Measurements from ENCODE around the gene MYLK.

DNA sequence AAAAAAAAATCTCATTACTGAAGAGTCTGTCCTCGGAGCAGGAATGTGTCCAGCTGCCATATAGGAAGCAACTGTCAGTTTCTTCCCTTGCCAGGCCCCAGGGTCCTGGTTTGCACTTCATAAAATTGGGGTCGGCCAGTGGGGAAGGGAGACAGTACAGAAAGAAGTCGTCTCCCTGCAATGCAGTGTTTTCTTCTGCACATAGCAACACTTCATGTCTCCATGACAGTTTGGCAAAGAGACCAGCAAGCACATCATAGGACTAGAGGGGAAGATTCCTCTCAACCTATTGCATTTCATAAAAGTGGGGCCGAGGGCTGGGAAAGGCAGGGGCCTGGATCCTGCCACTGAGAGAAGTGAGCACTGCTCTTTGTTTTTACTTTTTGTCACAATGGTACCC, 161.1 kb downstream of the MYLK start:
- TF ChIP-seq, protein P1, sequence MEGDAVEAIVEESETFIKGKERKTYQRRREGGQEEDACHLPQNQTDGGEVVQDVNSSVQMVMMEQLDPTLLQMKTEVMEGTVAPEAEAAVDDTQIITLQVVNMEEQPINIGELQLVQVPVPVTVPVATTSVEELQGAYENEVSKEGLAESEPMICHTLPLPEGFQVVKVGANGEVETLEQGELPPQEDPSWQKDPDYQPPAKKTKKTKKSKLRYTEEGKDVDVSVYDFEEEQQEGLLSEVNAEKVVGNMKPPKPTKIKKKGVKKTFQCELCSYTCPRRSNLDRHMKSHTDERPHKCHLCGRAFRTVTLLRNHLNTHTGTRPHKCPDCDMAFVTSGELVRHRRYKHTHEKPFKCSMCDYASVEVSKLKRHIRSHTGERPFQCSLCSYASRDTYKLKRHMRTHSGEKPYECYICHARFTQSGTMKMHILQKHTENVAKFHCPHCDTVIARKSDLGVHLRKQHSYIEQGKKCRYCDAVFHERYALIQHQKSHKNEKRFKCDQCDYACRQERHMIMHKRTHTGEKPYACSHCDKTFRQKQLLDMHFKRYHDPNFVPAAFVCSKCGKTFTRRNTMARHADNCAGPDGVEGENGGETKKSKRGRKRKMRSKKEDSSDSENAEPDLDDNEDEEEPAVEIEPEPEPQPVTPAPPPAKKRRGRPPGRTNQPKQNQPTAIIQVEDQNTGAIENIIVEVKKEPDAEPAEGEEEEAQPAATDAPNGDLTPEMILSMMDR (conservative IDR thresholded peaks at IDR 0.05; ENCODE audit: low read depth, low read length) = no peak
- TF ChIP-seq RFX5 (IDR thresholded peaks at IDR 0.05; ENCODE audit: low read depth, low read length) (no peak), BHLHE40 (IDR thresholded peaks at IDR 0.05; ENCODE audit: low read depth, low read length) (no peak), CEBPB (IDR thresholded peaks at IDR 0.05; ENCODE audit: low read depth, low read length) (no peak), RAD21 (IDR thresholded peaks at IDR 0.05; ENCODE audit: low read length) (no peak), SMC3 (IDR thresholded peaks at IDR 0.05; ENCODE audit: low read depth, low read length) (no peak), POLR2A (IDR thresholded peaks at IDR 0.05; ENCODE audit: low read depth, low read length) (no peak), MAFK (IDR thresholded peaks at IDR 0.05; ENCODE audit: low read depth, low read length) (no peak), MAZ (IDR thresholded peaks at IDR 0.05; ENCODE audit: borderline replicate concordance, low read depth, low read length) (no peak)
- TF ChIP-seq, protein P2, sequence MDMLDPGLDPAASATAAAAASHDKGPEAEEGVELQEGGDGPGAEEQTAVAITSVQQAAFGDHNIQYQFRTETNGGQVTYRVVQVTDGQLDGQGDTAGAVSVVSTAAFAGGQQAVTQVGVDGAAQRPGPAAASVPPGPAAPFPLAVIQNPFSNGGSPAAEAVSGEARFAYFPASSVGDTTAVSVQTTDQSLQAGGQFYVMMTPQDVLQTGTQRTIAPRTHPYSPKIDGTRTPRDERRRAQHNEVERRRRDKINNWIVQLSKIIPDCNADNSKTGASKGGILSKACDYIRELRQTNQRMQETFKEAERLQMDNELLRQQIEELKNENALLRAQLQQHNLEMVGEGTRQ (IDR thresholded peaks at IDR 0.05; ENCODE audit: low read depth, low read length) = no peak

Measured in IMR-90 (cell line).